ENCODE data around the gene ZNF862.
A peak's percentile ranks its signal among the peaks of the same experiment; 100 is the strongest.

ZNF862 gene

DNA sequence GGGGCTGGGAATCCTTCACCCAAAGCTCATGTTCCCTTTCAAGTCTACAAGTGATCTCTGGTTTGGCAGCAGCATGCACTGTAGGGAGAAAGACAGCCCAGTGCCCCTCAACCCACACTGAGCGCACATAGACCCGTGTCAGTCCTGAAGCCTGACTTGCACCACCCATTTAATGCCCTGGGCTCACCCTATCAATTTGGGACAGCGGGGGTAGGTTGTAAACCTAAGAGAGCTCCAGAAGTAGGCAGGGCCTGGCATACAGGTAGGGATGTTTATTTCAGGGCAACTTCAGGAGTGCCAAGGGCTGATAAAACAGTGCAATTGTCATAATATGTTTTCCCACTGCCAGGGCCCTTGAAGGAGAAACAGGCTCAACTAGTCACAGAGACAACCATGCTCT, 32.1 kb downstream of the ZNF862 start:
- Mint-ChIP-seq H3K27ac (peak overlapping the region; percentile 97), H3K36me3 (no peaks in the 10 kb centered on the region), H3K9me3 (ENCODE audit: low read depth) (no peaks in the 10 kb centered on the region), H3K4me3 (peak overlapping the region; percentile 81), H3K4me1 (ENCODE audit: low read depth) (peaks cover 85% of the 10 kb centered on the region), H3K27me3 (no peaks in the 10 kb centered on the region)

DNA sequence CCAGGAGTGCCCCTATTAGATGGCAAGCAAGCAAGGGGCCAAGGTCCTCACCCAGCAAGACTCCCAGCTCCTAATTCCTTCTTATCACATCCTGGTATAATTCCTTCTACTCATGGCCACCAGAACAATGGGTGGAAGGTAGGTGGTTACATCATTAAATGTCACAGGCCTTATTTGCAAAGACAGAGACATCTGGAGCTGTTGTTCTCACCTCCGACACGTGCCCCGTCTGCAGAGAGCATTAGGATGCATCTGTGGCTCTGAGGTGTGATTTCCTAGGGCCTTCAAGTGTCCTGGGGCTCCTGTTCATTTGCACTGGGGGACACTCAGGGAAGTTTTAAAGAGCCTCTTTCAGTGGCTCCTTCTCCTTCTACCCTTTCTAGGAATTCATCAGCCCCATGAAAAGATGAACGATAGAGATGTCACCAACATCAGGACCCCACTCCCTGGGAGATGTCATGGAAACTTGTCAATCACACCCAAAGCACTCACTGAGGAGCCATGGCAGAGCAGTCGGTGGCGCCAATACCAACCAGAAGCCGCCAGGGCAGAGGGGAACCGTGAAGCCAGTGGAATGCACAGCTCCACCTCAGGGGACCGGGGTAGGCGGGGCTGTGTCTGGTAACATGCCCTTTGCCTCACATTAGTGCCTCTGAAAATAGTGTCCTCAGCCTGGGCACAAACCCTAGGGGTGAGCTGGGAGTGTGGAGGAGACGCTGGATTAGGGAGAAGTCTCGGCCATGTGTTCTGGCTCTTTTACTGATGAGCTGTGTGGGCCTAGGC, 32.7 kb downstream of the ZNF862 start:
- Mint-ChIP-seq H3K36me3 (no peaks in the 10 kb centered on the region), H3K27ac (peak overlapping the region; percentile 95), H3K27me3 (no peaks in the 10 kb centered on the region), H3K4me1 (ENCODE audit: low read depth) (peaks cover 86% of the 10 kb centered on the region), H3K9me3 (ENCODE audit: low read depth) (no peaks in the 10 kb centered on the region), H3K4me3 (peak overlapping the region; percentile 91)

DNA sequence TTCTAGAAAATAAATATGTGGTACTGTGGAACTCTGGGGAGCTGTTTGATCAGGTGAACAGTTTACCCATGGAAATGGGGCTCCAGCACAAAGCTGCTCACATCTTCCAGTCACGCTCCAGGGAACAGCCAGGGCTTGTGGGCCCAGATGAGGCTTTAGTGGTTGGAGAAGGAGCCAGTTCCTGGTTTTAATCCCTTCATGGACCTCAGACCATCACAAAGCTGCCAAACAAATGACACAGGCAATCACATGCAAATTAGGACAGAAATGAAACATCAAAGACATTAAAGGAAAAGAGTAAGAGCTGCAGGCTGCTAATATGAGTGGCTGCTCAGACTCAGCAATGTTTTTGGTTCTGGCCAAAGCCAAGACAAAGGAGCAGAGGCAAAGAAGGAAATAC, 33.4 kb downstream of the ZNF862 start:
- Mint-ChIP-seq H3K9me3 (ENCODE audit: low read depth) (no peaks in the 10 kb centered on the region), H3K27ac (peak overlapping the region; percentile 95), H3K4me1 (ENCODE audit: low read depth) (peaks cover 85% of the 10 kb centered on the region), H3K27me3 (no peaks in the 10 kb centered on the region), H3K4me3 (peak overlapping the region; percentile 91), H3K36me3 (no peaks in the 10 kb centered on the region)

DNA sequence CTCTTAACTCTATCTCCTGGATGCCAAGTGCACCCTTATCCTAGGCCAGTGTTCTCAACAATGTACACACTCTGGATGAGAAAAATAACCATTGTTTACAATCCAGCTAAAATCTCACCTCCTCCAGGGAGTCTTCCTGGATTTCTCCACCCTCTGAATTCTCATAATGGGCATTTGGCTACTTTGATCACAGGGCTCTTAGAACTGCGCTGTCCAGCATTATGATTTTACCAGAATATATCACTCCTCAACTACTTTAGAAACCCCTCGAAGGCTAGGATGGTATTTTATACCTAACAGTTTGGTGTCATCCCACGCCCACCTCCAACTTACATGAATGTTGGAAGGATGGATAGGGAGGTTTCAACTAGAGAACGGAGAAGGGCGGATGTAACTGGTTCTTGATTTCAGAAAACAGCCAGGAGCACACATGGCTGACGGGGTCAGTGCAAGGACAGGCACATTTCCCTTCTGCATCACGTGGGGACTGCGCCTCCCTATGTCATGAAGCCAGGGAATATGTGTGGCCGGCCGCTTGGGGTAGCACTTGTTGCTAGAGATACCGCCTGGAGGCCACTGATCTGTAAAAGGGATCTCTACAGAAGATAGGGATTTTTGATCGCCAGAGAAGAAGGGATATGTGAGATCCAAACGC, 34.4 kb downstream of the ZNF862 start:
- Mint-ChIP-seq H3K36me3 (no peaks in the 10 kb centered on the region), H3K4me1 (ENCODE audit: low read depth) (peaks cover 82% of the 10 kb centered on the region), H3K9me3 (ENCODE audit: low read depth) (no peaks in the 10 kb centered on the region), H3K27me3 (no peaks in the 10 kb centered on the region), H3K4me3 (peak overlapping the region; percentile 91), H3K27ac (peak overlapping the region; percentile 95)

DNA sequence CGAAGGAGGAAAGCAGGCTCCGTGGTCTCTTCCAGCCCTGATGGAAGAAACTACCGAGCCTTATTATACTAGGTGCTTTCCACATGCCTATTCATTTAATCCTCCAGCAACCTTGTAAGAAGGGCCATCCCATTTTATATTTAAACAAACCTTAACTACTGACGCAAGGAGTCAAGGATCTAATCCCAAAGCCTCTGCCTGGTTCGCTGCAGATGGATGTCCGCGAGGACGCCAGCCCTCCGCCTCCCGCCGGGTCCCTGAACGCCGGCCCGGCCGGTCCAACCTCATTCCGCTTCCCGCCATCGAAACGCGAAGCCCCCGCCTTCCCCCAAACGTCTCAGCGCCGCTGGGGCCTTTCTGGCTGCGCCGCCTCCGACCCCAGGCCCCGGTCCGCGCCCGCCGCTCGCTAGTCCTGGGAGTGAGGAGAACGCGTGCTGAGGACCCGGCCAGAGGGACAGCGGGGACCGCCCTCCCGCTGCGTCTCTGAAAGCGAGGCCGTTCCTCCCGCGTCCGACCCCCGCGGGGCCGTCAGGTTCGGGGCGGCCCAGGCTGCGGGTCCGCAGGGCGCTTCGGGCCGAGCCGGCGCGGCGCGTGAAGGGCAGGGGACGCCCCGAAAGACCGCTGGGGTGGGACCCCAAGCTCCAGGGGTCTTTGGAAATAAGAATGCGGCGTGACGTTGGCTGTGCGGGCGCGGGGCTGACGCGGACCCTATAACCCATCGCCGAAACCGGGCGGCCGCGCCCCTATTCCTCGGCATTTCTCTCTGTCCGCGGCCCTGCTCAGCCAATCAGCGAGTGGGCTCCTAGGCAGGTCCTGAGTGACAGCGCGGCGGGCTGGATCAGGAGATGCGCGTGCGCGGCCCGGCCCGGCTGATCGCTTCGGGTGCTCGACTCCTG, 35.1 kb downstream of the ZNF862 start, which contains the start of gene ATP6V0E2:
Gene ATP6V0E2, plus strand, starts transcription at position 896 of the 896 bp plus-strand sequence. CDS start 97 bp downstream, outside the sequence.
- H3K27me3 Mint-ChIP-seq, result no peaks in the 10 kb centered on the region
- H3K4me1 Mint-ChIP-seq (ENCODE audit: low read depth), result peaks cover 82% of the 10 kb centered on the region
- H3K36me3 Mint-ChIP-seq, result no peaks in the 10 kb centered on the region
- H3K4me3 Mint-ChIP-seq, result peak within 1 kb of the TSS; percentile 91
- H3K27ac Mint-ChIP-seq, result peak within 1 kb of the TSS; percentile 95
- H3K9me3 Mint-ChIP-seq (ENCODE audit: low read depth), result no peaks in the 10 kb centered on the region

DNA sequence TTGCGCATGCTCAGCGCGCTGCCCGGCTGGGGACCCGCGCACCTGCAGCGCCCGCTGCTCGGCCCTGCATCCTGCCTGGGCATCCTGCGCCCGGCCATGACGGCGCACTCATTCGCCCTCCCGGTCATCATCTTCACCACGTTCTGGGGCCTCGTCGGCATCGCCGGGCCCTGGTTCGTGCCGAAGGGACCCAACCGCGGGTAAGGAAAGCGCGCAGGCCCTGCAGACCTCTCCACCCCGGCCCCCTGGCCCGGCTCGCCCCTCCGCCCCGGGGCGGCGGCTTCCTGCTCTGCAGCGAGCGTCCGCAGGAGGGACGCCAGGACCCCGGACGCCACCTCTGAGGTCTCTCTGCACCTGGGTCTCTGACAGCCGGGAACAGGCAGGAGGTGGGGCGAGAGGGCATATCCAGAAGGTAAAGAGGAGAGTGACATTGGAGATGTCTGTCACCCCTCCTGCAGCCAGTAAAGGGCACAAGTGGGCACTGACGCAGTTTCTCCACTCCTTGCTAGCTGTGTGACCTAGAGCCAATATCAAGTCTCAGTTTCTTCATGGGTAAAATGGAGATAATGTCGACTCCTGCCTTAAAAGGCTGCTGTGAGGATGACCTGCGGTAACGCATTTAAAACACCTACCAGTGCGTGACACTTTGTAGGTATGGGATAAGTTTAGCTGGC, 35.9 kb downstream of the ZNF862 start:
- no peaks in the 10 kb centered on the region for H3K27me3 Mint-ChIP-seq
- no peaks in the 10 kb centered on the region for H3K9me3 Mint-ChIP-seq (ENCODE audit: low read depth)
- no peaks in the 10 kb centered on the region for H3K36me3 Mint-ChIP-seq
- H3K4me3 Mint-ChIP-seq, result peak overlapping the region; percentile 91
- H3K27ac Mint-ChIP-seq, result peak overlapping the region; percentile 85
- peaks cover 75% of the 10 kb centered on the region for H3K4me1 Mint-ChIP-seq (ENCODE audit: low read depth)

DNA sequence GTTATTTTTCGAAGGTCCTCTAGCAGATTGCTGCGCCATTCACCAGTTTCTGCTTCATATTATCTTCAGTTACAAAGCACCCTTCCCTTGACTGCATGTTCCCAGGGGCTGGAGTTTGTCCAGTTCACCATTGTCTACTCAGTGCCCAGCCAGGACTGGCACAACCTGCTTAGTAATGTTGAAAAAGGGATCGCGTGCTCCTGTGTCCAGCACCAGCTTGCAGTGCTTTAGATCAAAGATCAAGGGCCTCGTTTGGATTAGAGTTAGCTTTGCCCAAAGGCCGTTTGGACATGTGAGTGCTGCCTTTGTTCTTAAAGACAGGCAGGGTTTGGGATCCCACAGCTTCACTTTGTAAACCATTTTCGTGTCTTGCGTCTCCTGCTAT, 36.5 kb downstream of the ZNF862 start:
- H3K4me3 Mint-ChIP-seq, result peak overlapping the region; percentile 91
- peak overlapping the region; percentile 61 for H3K27ac Mint-ChIP-seq
- no peaks in the 10 kb centered on the region for H3K36me3 Mint-ChIP-seq
- H3K27me3 Mint-ChIP-seq, result no peaks in the 10 kb centered on the region
- no peaks in the 10 kb centered on the region for H3K9me3 Mint-ChIP-seq (ENCODE audit: low read depth)
- H3K4me1 Mint-ChIP-seq (ENCODE audit: low read depth), result peaks cover 71% of the 10 kb centered on the region

DNA sequence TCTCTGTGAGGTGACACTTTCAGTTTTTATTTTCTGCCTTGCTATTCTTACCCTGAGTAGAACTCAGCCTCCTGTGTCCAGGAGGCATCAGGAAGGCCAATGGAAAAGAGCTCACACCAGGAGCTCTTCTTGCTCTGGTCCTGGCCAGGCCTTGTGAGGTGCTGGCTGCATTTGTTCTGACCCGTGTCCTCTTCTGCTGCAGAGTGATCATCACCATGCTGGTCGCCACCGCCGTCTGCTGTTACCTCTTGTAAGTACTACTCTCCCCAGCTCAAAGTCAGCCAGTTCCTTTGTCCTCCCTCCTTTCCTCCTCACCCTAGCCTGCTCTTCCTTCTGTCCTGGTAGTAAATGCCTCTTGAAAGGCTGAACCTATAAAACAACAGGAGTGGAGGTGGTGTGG, 37.2 kb downstream of the ZNF862 start:
- Mint-ChIP-seq H3K27me3 (no peaks in the 10 kb centered on the region), H3K27ac (no peak overlapping the region), H3K9me3 (ENCODE audit: low read depth) (no peaks in the 10 kb centered on the region), H3K4me3 (peak overlapping the region; percentile 91), H3K36me3 (no peaks in the 10 kb centered on the region), H3K4me1 (ENCODE audit: low read depth) (peaks cover 63% of the 10 kb centered on the region)

DNA sequence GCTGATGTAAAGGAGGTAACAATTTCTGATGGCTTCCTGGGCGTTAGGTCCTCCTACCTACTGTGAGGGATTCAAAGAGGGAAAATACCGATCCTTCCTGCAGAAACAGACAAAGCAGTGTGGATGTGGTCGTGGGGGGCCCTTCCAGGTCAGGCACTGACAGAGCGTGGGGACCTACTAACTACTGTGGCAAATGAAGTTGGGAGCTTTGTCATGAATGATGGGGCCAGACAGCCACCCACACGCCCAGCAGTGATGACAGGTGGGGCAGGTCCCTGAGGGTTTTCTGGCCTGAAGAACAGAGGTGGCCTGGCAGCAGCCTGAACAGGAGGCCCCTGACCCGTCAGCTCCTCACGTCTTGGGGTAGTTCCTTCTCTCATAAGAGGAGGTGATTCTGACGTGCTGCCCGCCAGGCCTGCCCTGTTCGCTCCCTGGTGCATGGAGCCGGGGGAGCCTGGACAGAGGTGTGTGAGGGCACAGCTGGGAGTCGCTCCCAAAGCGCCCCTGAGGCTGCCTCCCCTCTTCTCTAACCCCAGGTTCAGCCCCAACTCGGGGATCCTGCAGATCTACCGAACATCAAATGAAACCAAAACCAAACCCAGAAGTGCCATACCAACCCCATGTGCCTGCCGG, 39.8 kb downstream of the ZNF862 start:
- Mint-ChIP-seq H3K27me3 (no peaks in the 10 kb centered on the region), H3K4me1 (ENCODE audit: low read depth) (peaks cover 42% of the 10 kb centered on the region), H3K4me3 (peak overlapping the region; percentile 4), H3K36me3 (no peaks in the 10 kb centered on the region), H3K9me3 (ENCODE audit: low read depth) (no peaks in the 10 kb centered on the region), H3K27ac (peak overlapping the region; percentile 47)

DNA sequence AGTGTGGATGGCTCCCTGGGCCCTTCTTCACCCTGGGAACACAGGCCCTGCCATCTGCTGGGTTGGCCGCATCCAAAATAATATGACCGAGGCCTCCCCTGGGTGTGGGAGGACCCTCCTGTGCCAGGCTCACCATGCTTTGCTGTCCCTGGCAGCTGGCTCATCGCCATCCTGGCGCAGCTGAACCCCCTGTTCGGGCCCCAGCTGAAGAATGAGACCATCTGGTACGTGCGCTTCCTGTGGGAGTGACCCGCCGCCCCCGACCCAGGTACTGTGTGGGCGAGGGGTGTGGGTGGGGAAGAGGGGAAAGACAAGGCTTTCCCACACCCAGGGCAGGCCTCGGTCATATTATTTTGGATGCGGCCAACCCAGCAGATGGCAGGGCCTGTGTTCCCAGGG, 40.3 kb downstream of the ZNF862 start:
- H3K27ac Mint-ChIP-seq, result peak overlapping the region; percentile 47
- H3K27me3 Mint-ChIP-seq, result no peaks in the 10 kb centered on the region
- no peaks in the 10 kb centered on the region for H3K36me3 Mint-ChIP-seq
- no peak overlapping the region for H3K4me3 Mint-ChIP-seq
- peaks cover 47% of the 10 kb centered on the region for H3K4me1 Mint-ChIP-seq (ENCODE audit: low read depth)
- H3K9me3 Mint-ChIP-seq (ENCODE audit: low read depth), result no peaks in the 10 kb centered on the region

DNA sequence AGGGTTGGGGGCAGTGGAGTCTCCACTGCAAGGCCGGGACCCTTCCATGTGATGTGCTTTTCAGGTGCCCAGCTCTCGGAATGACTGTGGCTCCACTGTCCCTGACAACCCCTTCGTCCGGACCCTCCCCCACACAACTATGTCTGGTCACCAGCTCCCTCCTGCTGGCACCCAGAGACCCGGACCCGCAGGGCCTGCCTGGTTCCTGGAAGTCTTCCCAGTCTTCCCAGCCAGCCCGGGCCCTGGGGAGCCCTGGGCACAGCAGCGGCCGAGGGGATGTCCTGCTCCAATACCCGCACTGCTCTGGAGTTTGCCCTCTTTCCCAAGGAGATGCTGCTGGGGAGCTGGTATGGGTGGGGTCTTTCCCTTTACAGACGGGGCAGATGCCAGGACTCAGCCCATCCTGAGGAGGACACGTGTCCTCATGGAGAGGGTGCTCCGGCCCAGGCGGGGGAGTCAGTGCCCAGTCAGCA, 41.1 kb downstream of the ZNF862 start:
- Mint-ChIP-seq H3K4me3 (no peak overlapping the region), H3K36me3 (no peaks in the 10 kb centered on the region), H3K27ac (no peak overlapping the region), H3K4me1 (ENCODE audit: low read depth) (peaks cover 48% of the 10 kb centered on the region), H3K9me3 (ENCODE audit: low read depth) (no peaks in the 10 kb centered on the region), H3K27me3 (no peaks in the 10 kb centered on the region)

DNA sequence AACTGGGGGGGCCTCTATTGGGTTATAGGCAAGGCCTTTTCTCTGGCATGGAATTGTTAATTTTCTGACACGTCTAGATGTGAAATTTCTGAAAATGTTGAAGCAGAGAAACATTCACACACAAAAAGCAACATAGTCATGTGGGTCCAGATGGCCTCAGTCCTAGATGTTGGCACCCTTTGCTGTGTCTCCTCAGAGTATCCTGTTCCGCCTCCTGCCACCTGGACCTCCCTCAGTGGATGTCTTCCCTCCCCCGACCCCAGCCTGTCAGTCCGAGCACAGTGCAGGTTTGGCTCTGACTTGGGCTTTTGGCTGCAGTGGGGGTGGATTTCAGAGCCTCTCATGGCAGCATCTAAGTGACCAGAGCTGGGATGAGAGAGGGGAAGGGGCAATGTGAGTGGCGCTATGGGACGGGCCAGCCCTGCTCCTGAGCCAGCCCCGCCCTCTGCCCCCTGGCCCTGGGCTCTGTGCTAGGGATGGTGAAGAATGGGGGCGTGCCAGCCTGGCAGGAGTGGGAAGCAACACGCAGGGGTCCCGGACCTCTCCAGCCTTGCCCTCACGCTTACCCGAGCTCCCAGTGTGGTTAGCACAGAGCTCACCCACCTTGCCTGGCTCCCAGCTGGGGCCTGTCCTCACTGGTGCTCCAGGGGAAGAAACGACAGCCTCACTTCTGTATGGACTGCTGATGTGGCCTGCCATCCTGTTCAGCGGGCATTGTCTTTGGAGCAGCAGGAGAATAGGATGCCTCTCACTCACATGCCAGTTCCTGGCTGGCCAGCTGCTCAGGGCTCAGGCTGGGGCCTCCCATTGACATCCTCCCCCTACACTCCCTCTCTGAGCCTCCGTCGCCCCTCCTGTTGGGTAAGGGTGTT, 41.8 kb downstream of the ZNF862 start:
- no peak overlapping the region for H3K4me3 Mint-ChIP-seq
- H3K36me3 Mint-ChIP-seq, result no peaks in the 10 kb centered on the region
- H3K4me1 Mint-ChIP-seq (ENCODE audit: low read depth), result peaks cover 41% of the 10 kb centered on the region
- H3K27me3 Mint-ChIP-seq, result no peaks in the 10 kb centered on the region
- no peak overlapping the region for H3K27ac Mint-ChIP-seq
- no peaks in the 10 kb centered on the region for H3K9me3 Mint-ChIP-seq (ENCODE audit: low read depth)

DNA sequence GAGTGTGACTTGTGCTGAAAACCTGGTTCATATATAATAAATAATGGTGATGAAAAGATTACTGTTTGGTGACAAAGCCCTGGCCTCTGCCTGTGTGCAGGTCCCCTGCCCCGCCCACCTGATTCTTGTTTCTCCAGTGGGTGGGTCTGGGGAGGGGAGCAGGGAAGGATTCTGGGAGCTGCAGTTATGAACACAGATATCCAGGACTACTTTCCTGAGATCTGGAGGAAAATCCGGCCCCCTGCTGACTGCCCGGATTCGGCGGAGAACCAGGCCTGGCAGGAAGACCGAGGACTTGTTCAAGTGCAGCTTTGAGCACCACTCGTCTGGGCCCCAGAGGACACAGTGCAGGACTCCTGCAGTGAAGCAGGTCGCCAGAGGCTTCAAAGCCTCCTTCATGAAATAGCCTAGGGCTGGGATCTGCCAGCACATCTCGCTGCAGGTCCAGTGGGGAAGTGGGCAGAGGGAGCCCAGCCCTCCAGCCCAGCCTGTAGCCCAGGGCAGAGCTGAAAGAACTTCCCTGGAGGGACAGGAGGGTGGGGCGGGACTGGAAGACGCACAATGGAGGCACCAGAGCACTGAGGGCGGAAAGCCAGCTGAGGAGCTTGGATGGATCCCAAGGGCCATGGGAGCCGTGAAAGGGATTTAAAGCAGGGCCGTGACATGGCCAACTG, 42.6 kb downstream of the ZNF862 start:
- Mint-ChIP-seq H3K27ac (no peak overlapping the region), H3K9me3 (ENCODE audit: low read depth) (no peaks in the 10 kb centered on the region), H3K4me3 (no peak overlapping the region), H3K27me3 (no peaks in the 10 kb centered on the region), H3K4me1 (ENCODE audit: low read depth) (peaks cover 33% of the 10 kb centered on the region), H3K36me3 (no peaks in the 10 kb centered on the region)
